Diencephalon (tissue), 1 donor: ENCODE data around the gene DEGS1. TPM values are rescaled to one million over a fixed set of nuclear protein-coding genes. Genes with fewer than 3 reads are reported as not detected.

Experiments
- small RNA-seq: library from RNA; depleted of rRNA; stranded (forward); fragments of <200 nt; gene quantifications from one replicate; pipeline ENCODE3, GENCODE V24; 2014
- total RNA-seq: library from RNA; depleted of rRNA; stranded (reverse); fragments of >200 nt; gene quantifications from one replicate; pipeline ENCODE4 v1.2.3, GENCODE V29; 2014

The DEGS1 gene
- total RNA-seq: 65.0 TPM

DNA sequence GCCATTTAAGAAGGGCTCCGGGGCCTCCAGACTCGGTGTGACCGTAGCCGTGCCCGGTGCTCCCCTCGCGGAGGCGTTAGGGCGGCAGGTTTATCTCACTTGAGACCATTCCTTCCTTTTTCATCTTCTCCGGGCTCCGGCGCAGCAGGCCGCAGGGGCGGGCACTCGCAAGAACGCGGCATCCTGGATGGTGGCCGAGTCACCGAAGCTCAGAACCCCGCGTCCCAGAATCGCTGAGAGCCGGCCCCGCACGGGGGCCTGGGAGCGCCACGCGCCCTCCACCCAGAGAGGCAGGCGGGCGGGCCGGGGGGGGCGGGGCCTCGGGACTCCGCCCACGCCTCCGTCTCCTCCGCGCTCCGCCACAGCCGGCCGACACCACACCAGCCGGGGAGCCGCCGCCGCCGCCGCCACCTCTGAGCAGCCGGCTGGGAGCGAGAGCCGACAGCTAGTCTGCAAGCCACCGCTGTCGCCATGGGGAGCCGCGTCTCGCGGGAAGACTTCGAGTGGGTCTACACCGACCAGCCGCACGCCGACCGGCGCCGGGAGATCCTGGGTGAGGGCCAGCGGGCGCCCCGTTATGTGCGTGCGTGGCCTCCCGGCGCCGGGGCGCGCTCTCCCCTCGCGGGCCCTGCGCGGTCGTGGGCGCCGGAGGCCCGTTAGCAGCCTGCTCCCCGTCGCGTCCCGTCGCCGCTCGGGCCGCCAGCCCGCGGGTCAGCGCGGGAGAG, at the start of gene DEGS1:
Gene DEGS1, plus strand, starts transcription at position 375 of the 725 bp plus-strand sequence. Its CDS starts 97 bp downstream, at position 472.

Small RNA genes lying within 50 kb of the gene (small RNA-seq; reads per million reads assigned to genes)
- not detected for gene AC092809.3
- not detected for gene RF00139

Other genes starting within 250 kb of the DEGS1 start
- 48.7 TPM for gene FBXO28, start 69.1 kb upstream of the DEGS1 start, total RNA-seq
- 38.8 TPM for gene NVL, start 146.9 kb downstream of the DEGS1 start, total RNA-seq
- gene CNIH4, start 173.6 kb downstream of the DEGS1 start, total RNA-seq: 29.3 TPM